Fibroblast of lung (primary cell): ENCODE results near the gene BRDT.

Experiments
- CTCF ChIP-seq, 2 donors: IDR thresholded peaks in 1 of 2; conservative IDR thresholded peaks in 1 of 2; 1 replicate in 1 of 2; 2 replicates in 1 of 2; pipeline ENCODE4 v1.5.1; 2011 to 2012; ENCODE audit warnings: low read length in 2 of 2, control low read depth in 1 of 2, inconsistent platforms in 1 of 2, low read depth in 1 of 2, mild to moderate bottlenecking in 1 of 2
- EZH2 ChIP-seq: IDR thresholded peaks from 2 replicates; pipeline ENCODE4 v1.5.1; 2012; ENCODE audit warnings: low read length, control low read depth, mild to moderate bottlenecking; ENCODE audit errors: missing control alignments

GRCh38 chr1:92029241-92029922 is 80.2 kb downstream of the BRDT start:
- TF ChIP-seq CTCF (conservative IDR thresholded peaks at IDR 0.05 in 1 of 2, IDR thresholded peaks at IDR 0.05 in 1 of 2; ENCODE audit: low read depth in 1 of 2, low read length in 2 of 2) = no peak
- TF ChIP-seq EZH2 = no peak
